Glutamatergic neuron (in vitro differentiated cells): ENCODE data around the gene SPAG9. TPM values are rescaled to one million over a fixed set of nuclear protein-coding genes. Genes with fewer than 3 reads are reported as not detected.

Experiments used
- DNase-seq: peaks from one replicate; pipeline ENCODE4 v3.0.0; 2022
- H3K27ac Mint-ChIP-seq: one replicate; pipeline ENCODE4 v1.8.0; 2020; ENCODE audit warnings: mild to moderate bottlenecking, mixed read lengths, inconsistent platforms; ENCODE audit not compliant: unreplicated experiment
- H3K27me3 Mint-ChIP-seq: one replicate; pipeline ENCODE4 v1.8.0; 2020; ENCODE audit warnings: mild to moderate bottlenecking, moderate library complexity, mixed read lengths, inconsistent platforms; ENCODE audit not compliant: unreplicated experiment
- H3K36me3 Mint-ChIP-seq: one replicate; pipeline ENCODE4 v1.8.0; 2020; ENCODE audit warnings: mild to moderate bottlenecking, mixed read lengths, inconsistent platforms; ENCODE audit not compliant: unreplicated experiment
- H3K4me1 Mint-ChIP-seq: one replicate; pipeline ENCODE4 v1.8.0; 2020; ENCODE audit warnings: mild to moderate bottlenecking, low read depth, mixed read lengths, inconsistent platforms; ENCODE audit not compliant: unreplicated experiment
- H3K4me3 Mint-ChIP-seq: one replicate; pipeline ENCODE4 v1.8.0; 2020; ENCODE audit warnings: mild to moderate bottlenecking, mixed read lengths, inconsistent platforms; ENCODE audit not compliant: unreplicated experiment
- H3K9me3 Mint-ChIP-seq: one replicate; pipeline ENCODE4 v1.8.0; 2020; ENCODE audit warnings: mild to moderate bottlenecking, moderate library complexity, mixed read lengths, inconsistent platforms; ENCODE audit not compliant: unreplicated experiment
- CTCF ChIP-seq: fragments of 200-600 bp; sonication (generic); IDR thresholded peaks from one replicate; pipeline ENCODE4 v1.5.0; 2021; ENCODE audit not compliant: partially characterized antibody, unreplicated experiment
- total RNA-seq: library from RNA; stranded (reverse); fragmentation: NEBNext Ultra II Directional; extraction: Animal tissue kit (Norgen Biotek cat#: 25700); gene quantifications from one replicate; pipeline ENCODE4 v1.2.1, GENCODE V29; 2021; ENCODE audit not compliant: unreplicated experiment

Gene SPAG9
- total RNA-seq, 1 donor from 2014 or later = 327 TPM

GRCh38 chr17:50918071-50918932 is 202.4 kb downstream of the SPAG9 start:
- no peak for TF ChIP-seq CTCF
- Mint-ChIP-seq H3K27me3 (peaks cover 9% of the 10 kb centered on the region), H3K4me1 (peaks cover 23% of the 10 kb centered on the region), H3K36me3 (no peaks in the 10 kb centered on the region), H3K4me3 (no peak overlapping the region), H3K27ac (no peak overlapping the region), H3K9me3 (peaks cover 4% of the 10 kb centered on the region)
- DNase-seq = no peak

DNA sequence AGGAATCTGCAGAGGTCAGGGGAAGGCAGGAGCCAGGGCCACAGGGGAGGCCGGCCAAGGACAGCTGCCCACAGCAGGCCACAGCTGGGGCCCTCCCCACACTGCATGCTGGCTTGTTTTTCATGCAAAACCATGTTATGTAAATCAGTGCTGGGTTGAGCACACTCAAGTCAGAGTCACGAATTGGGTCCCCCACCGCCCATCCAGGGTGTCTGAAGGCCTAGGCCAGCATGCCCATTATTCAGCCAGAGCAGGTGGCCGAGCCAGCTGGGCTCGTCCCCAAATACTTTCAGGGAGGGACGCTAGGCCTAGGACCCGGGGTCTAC is 203.3 kb downstream of the SPAG9 start:
- DNase-seq = peak; percentile 36
- no peaks in the 10 kb centered on the region for H3K36me3 Mint-ChIP-seq
- H3K4me1 Mint-ChIP-seq = peaks cover 22% of the 10 kb centered on the region
- no peak for TF ChIP-seq CTCF
- H3K9me3 Mint-ChIP-seq = peaks cover 4% of the 10 kb centered on the region
- no peak overlapping the region for H3K4me3 Mint-ChIP-seq
- no peak overlapping the region for H3K27ac Mint-ChIP-seq
- peaks cover 9% of the 10 kb centered on the region for H3K27me3 Mint-ChIP-seq

GRCh38 chr17:50916708-50917417 is 203.8 kb downstream of the SPAG9 start:
- Mint-ChIP-seq H3K4me1 (peaks cover 20% of the 10 kb centered on the region), H3K4me3 (no peak overlapping the region), H3K9me3 (peaks cover 4% of the 10 kb centered on the region), H3K27ac (no peak overlapping the region), H3K27me3 (peaks cover 9% of the 10 kb centered on the region), H3K36me3 (no peaks in the 10 kb centered on the region)
- no peak for TF ChIP-seq CTCF
- no peak for DNase-seq

- no peak for DNase-seq
- Mint-ChIP-seq H3K9me3 (peaks cover 2% of the 10 kb centered on the region), H3K4me3 (no peak overlapping the region), H3K4me1 (peaks cover 18% of the 10 kb centered on the region), H3K36me3 (no peaks in the 10 kb centered on the region), H3K27me3 (peaks cover 6% of the 10 kb centered on the region), H3K27ac (no peak overlapping the region)
- TF ChIP-seq CTCF = no peak
Measured at GRCh38 chr17:50916026-50916707, 204.5 kb downstream of the SPAG9 start.
